IPS-11a (cell line): ENCODE data around the gene NFKBIA.
"Not testable (repeated sequence)": the region's sequence is repeated elsewhere in the genome, so short reads cannot be mapped to it uniquely, and the experiment has no call there.

Experiments used
- H3K4me3 ChIP-seq: one replicate; pipeline ENCODE4 v1.5.1; 2013; ENCODE audit warnings: low read depth, low read length, control low read depth

The NFKBIA gene

GRCh38 chr14:35409595-35409994 is 5.0 kb upstream of the NFKBIA start:
- H3K4me3 ChIP-seq, result no peak overlapping the region

- no peak overlapping the region for H3K4me3 ChIP-seq
Measured at GRCh38 chr14:35408026-35408425, 3.5 kb upstream of the NFKBIA start.

- H3K4me3 ChIP-seq, result no peak overlapping the region
Measured at GRCh38 chr14:35407306-35407630, 2.7 kb upstream of the NFKBIA start.

- no peak overlapping the region for H3K4me3 ChIP-seq
Measured at GRCh38 chr14:35406506-35407305, 2.2 kb upstream of the NFKBIA start.

GRCh38 chr14:35406090-35406489 is 1.5 kb upstream of the NFKBIA start:
- H3K4me3 ChIP-seq, result no peak overlapping the region

GRCh38 chr14:35405304-35405996 is 901 bp upstream of the NFKBIA start:
- H3K4me3 ChIP-seq, result peak overlapping the region; percentile 81

- peak overlapping the region; percentile 81 for H3K4me3 ChIP-seq
Measured at GRCh38 chr14:35403603-35404448, 723 bp downstream of the NFKBIA start.

GRCh38 chr14:35403114-35403602 is 1.4 kb downstream of the NFKBIA start:
- H3K4me3 ChIP-seq, result peak overlapping the region; percentile 59

GRCh38 chr14:35402323-35403113 is 2.0 kb downstream of the NFKBIA start:
- no peak overlapping the region for H3K4me3 ChIP-seq

- no peak overlapping the region for H3K4me3 ChIP-seq
Measured at GRCh38 chr14:35401422-35402265, 2.9 kb downstream of the NFKBIA start.

- no peak overlapping the region for H3K4me3 ChIP-seq
Measured at GRCh38 chr14:35400648-35401421, 3.7 kb downstream of the NFKBIA start.

GRCh38 chr14:35399083-35399937 is 5.2 kb downstream of the NFKBIA start:
- no peak overlapping the region for H3K4me3 ChIP-seq

GRCh38 chr14:35398071-35398584 is 6.4 kb downstream of the NFKBIA start:
- H3K4me3 ChIP-seq, result no peak overlapping the region

GRCh38 chr14:35396610-35397009 is 7.9 kb downstream of the NFKBIA start:
- not testable (repeated sequence) for H3K4me3 ChIP-seq

- H3K4me3 ChIP-seq, result no peak overlapping the region
Measured at GRCh38 chr14:35395283-35395682, 9.3 kb downstream of the NFKBIA start.

GRCh38 chr14:35394326-35395013 is 10.1 kb downstream of the NFKBIA start:
- H3K4me3 ChIP-seq, result no peak overlapping the region

GRCh38 chr14:35393826-35394225 is 10.7 kb downstream of the NFKBIA start:
- no peak overlapping the region for H3K4me3 ChIP-seq
